Measurements from ENCODE around the gene DNAH1.

DNAH1 gene

DNA sequence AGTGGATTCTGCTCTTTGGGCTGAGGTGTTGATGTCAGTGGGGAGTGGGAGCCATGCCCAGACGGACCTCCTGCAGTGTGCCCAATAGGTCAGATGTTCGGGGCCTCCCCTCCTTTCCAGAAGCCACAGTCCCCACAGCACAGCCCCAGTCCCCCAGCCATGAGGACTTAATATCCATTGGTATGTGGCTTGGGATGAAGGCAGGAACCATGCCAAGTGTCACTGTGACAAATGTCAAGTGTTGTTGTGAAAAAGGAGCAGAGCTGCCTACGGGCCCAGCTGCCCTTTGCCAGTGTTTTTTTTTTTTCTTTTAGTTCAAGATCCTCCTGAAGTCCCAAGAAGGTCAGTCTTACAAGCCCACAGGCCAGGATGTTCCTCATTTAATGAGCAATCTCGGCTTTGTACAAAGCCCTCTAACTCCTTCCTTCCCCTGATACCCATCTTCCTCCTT lies 116.6 kb downstream of the DNAH1 start:
- no peak for DNase-seq

DNA sequence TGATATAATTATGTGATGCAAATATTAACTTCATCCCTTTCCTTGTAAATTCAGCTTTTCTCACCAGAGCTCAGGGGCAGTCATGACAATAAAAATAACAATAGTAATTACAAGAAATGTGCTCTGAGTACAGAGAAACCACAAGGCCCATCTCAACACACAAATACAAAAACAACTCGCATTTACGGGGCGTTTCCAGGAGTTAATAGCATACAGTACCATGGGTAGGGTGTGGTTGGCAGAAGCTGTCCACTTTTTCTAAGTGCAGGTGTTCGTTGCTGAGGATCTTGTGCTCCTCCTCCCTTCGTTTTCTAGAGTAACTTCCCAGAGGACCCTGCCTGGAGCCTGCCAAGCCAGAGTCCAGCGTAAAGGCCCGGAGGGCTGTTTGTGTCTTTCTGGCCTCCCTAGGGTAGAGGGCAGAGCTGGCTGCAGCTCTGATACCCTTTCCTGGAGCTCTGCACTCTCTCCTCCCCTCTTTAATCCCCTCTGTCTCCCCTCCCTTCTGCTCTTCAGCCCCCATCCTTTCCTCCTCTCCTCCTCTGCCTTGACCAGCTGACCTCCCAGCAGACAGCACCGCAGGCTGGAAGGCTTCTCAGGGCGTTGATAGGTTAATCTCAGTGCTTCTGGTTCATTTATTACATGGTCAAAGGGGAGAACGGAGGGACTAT lies 117.3 kb downstream of the DNAH1 start:
- no peak for DNase-seq

DNA sequence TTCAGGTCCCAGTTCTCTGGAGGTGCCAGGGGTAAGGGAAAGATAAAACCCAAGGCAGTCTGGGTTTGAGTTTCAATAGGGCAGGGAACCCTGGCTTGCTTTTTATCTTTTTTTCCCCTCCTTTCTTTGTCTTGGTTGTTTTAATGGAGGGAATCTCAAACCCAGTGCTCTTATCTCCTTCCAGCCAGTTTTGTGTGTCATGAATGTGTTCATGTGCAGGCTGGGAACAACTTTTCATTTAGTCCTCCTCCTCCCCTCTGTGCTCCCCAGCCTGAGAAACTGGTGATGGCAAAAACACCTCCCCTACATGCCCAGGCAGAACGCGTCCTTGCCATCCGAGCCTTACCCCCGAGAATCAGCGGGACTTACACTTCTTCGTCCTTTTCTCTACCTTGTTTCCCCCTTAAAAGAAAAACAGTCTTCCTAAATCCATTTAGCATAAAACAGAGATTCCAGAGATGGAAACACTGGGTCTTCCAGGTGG lies 117.9 kb downstream of the DNAH1 start:
- no peak for DNase-seq

DNA sequence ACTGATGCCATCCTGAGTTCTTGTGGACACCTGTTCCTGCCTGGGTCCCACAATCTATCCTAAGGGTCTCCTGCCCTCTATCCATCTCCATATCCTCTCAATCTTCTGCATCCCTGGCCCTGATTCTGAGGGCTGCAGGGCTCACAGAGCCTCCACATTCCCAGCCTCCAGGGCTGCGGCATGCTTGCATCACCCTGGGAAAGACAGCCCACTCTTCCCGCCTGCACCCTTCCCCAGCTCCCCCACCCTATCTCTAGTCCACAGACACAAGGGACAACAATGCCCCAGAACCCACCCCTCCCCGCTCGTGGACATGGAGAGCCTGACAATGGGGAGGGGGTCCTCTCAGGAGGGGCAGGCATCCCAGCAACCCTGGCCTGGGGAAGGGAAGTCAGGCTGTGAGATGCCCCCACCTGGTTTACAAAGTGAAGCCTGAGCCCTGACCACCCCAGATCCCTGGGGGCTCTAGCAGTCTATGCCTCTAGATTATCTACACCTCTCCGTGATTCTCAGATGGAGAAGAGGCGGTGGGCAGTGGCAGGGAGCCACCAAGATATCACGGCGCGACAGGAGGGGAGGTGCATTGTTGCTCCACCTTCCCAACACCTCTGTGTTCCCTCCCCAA lies 118.5 kb downstream of the DNAH1 start:
- no peak for DNase-seq

DNA sequence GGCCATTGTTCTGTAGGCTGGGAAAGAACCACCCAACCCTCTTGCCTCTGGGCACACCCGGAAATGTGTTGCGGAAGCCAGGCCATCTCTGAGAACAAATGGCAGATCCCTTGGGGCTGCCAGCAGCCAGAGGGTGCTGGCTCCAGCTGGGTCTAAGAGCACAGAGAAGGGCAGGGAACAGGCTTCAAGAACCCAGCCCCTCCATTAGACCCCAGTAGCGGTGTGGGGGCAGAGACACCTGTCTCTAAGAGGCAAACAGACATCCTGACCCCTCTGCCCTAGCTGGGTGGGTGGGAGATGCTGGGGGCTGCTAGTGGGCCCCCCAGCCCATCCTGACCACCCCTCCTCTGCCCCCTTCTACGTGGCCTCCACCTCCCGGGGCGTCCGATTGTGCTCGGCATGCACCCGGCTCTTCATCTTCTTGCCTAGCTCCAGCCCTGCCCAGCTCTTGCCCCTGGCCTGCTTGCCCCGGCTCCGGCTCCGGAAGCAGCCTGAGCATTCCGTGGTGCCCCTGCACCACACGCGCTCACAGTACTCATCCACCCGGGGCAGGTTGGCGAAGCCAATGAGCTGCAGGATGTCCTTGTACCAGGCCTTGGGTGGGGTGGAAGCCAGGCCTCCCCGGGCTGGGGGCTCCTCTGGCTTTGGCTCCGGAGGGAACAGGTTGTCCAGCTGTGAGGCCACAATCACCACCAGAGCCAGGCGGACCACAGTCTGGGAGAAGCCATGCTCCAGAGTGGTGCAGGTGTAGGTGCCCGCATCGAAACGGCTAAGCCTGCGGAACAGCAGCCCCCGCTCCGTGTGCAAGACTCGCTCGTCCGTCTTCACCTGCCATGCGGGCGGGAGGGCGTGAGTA lies 119.4 kb downstream of the DNAH1 start:
- no peak for DNase-seq

DNA sequence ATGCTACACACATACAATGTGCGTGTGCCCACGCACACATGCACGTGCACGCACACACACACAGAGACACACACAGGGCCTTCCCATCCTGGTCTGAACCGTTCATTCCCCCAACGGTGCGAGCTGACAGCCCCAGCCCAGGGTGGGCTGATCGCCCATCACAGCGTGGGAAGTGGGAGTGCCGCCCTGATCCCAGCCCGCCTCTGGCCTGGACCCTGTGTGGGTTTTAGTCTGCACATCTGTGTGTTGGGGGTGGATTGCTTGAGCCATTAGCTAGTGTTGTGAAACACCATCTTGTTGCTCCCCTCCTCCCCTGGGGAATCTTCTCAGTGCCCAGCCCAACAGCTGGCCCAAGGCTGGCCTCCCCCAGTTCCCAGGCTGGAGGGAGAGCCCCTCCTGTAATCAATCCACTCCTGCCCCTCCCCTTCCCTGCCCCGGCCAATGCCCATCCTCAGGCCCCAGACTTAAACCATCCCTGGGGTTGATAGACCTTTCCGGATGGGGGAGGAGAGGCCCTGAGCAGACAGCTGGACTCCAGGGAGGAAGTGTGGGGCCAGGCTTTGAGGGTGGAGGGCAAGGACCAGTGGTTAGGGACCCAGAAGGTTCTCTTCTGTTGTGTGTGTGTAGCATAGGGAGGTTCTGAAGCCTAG lies 120.5 kb downstream of the DNAH1 start:
- no peak for DNase-seq

DNA sequence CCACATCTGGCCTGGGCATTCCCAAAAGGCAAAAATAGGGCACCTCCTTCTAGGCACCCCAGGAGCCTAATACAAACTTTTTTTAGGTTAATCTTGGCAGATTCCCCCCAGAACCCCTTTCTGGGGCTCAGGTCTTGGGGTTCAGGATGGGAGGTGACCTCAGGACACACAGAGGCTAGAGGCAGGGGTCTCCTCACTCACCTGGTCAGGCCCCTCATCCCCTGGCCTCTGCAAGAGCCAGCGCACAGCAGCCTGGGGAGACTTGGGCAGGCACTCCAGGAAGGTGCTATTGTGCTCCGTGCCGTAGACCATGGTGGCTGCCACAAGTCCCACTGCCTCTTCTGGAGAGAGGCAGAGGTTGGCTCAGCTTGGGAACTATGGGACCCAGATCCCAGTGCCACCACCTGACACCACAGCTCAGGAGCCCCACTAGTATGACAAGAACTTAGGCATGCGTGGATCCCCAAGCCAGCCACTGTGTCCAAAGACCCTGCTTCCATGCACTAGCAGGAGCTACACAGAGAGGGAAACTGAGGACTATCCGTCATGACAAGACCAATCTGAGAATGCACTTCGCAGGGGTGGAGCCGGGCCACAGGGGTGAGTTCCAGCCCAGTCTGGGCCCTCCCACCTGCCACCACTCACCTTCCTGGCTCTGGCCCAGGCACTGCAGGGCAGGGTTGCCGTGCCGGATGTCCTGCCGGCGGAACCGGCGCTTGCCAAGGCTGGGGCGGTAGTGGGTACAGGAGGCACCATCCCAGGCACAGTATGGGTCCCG lies 121.4 kb downstream of the DNAH1 start:
- DNase-seq = no peak

DNA sequence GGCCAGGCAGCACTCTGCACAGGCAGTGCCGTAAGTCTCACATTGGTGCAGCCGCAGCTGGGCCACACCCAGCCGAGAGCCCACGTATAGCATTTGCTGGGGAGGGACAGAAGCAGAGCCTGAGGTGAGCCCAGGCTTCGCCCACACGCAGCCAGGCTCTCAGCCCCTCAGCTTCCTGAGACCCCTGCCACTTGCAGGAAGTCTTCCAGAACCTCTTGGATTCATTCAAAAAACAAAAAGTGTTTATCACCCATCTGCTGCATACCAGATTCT lies 121.9 kb downstream of the DNAH1 start:
- DNase-seq = no peak

DNA sequence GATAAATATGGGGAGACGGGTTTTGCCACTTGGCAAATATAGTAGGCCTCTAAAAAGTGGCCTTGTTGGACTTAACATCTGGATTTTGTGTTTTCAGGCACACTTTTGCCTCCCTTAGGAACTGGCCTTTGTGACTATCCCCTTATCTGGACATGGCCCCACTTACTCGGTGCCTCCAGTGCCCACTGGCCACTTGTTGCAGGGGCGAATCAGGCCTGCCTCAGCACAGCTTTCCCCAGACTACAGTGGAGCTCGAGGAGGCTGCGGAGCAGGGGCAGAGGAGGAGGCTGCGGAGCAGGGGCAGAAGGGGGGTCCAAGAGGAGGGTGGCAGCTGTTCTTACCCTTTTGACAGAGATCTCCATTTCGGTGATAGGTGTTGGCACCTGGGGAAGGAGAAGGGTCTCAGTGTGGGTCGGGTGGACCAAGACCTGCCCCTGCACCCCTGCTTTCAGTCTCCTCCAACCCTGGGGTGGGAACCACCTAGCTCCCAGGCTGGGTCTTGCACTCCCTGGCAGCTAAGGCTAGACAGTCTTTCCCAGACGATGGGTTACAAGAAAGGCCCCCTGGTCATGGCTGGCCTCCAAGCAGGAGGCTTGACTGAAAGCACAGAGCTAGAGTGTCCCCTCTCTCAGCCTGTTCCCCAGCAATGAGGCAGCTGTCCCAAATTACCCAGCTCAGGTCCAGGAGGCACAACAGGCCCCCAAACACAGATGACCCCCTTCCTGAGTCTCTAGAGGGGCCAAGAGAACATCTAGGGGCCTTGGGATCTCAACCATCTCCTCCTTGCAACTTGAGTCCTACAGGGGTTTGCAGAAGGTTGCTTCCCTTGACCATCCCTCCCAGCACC lies 122.7 kb downstream of the DNAH1 start:
- no peak for DNase-seq

DNA sequence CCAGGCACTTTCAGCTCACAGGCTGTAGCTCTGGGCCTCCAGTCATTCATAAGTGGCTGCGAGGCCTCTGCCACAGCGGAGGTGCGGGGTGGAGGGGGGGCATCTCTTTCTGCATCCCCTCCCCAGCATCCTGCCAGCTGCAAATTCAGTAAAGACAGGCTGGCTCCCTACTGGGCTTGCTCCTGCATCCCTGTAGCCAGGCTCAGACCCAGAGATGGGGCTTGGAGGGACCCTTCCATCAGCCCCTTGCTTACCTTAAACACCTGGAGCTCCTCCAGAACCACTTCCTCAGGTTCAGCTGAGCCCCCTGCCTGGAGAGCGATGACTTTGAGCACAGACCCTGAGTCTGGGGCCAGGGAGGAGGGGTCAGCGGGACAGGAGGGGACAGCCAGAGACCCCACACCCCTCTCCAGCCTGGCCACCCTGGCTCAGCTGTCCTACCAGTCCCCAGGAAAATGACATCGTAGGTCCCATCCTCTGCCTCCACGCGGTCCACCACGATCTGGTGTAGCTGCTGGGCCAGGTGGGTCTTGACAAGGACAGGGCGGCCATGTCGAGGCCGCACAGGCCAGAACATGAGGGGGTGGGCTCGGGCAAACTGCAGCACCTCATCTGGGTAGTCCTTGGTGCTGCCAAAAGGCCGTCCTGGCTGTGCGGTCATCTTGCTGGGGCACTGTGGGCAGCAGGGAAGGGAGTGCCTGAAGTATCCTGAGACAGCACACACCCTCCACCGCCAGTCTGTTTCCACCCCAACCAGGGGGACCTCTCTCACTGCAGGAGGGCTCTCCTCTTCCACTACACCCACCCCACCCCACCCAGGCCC lies 123.5 kb downstream of the DNAH1 start:
- no peak for DNase-seq

DNA sequence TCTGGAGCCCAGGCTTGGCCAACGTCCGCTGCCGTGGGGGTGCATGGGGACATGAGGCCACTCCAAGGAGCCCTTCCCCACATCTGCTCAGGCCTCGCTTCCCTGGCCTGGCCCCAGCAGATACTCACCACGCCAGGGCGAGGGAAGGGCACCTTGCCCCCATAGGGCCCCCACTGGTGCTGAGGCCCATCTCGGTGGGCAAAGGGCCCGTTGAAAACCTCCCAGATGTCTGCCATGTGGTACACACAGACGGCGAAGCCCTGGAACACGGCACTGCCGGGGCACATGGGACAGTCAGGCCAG lies 124.1 kb downstream of the DNAH1 start:
- no peak for DNase-seq

DNA sequence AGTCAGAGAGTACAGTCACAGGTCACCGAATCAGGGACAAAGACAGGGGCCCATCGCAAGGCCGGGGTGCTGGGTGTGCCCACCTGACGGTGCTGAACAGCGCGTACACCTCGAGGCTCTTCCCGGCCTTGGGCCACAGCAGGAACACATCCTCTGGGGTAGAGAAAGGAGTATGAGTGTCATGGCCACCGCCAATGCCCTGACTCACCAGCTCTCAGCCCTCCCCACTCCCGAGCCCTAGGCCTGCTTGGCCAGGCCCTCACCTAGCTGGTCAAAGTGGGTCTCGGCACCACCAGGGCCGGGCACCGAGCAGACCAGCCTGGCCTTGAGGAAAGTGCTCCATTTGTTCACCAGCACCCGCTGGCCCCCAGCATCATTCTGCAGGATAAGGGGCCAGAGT lies 124.6 kb downstream of the DNAH1 start:
- DNase-seq = no peak

DNA sequence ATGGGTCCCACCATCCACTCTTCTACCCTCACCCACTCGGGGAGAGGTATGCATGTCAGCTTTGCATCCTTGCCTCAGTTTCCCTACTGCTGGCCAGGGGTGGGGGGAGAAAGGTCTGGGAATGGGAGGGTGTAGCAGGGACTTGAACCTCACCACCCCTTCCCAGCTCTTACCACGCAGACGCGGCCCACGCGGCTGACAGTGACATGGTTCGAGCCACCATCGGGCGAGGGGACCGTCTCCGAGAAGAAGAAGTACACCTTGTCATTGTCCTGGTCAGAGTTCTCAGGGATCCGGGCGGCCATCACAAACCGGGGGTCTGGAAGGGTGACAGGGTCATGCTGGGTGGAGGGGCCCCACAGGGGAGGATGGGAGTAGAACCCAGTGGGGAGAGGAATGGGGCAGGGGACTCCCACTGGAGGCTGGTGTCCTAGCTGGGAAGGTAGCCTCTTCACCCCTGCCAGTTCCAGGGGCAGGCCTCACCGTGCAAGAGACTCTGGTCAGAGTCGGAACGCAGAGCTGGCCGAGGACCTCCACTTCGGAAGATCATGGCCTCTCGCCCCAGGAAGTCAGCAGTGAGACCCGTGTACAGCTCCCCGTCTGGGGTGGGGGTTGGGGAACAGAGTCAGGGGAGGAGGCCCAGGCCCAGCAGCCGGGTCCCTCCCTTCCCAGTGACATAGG lies 125.1 kb downstream of the DNAH1 start:
- DNase-seq = no peak

DNA sequence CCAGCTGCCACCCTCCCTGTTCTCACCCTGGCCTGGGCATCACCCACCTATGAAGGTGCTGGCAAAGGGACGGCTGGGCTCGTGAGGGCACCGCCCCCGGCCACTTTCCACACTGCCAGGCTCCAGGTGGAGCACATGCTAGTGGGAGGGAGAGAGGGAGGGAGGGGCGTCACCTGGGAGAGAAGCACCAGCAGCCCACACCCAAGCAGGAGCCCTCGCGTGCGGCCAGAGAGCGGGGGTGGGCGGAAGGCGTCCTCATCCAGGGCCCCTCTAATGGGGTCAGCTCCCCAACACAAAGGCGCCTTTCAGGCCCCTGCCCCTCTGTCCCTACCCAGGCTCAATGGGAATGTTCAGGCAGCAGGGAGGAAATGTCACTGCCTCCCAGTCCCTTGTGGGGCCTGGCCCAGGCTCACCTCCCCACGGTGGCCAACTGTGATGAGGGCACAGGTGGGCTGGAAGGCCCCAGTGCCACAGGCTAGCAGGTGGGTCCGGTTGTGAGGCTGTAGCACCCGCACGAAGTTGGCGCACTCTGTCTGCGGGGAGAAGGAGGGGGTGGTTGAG lies 125.7 kb downstream of the DNAH1 start:
- no peak for DNase-seq

DNA sequence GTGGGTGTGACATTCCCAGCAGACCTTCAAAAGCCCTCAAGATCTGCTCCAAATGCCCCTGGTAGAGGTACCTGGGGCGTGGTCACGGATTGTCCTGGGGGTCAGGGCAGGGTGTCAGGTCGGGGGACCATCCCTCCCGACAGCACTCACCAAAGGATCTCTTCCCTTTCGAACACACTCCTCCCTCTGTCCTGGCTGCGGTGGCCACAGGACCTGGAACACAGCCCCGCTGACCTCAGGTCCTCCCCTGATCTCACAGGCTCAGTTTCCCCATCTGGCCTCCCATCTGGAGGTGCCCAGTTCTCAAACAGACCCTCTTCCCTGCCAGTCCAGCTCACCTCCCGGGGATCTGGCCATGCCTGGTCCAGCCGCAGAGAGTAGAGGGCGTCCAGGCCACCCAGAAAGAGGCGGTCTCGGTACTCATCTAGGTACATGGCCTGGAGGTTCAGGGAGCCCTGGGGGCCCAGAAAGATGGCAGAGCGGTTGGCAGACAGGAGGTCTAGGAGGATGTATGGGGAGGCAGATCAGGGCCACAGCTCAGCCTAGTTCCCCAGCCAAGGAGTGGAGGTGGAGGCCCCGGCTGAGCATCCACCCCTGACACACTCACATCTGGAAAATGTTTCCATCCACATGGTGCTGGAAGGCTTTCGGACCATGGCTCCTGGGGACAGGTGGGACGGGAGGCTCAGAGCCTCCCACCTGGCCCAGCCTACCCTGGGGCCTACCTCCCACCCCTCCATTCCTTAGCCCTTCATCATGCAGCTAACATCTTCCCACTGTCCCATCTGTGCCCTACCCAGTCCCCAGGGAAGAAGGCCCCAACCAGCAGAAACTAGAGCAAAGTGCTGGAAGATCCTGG lies 126.5 kb downstream of the DNAH1 start:
- DNase-seq = no peak

DNA sequence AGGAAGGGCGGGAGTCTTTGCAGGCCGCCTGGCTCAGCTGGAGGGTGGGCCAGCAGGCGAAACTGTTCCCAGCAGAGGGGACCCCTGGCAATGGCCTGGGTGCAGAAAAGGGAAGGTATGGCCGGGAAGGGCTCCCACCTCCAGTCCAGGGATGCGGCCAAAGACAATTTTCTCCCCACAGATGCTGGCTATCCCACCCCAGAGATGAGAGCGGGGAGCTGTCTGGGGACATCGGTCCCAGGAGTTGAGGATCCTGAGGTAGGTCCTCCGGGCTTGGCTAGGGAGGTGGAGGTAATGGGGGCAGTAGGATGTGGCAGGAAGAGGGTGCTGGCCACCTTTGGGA lies 127.1 kb downstream of the DNAH1 start:
- DNase-seq = no peak

DNA sequence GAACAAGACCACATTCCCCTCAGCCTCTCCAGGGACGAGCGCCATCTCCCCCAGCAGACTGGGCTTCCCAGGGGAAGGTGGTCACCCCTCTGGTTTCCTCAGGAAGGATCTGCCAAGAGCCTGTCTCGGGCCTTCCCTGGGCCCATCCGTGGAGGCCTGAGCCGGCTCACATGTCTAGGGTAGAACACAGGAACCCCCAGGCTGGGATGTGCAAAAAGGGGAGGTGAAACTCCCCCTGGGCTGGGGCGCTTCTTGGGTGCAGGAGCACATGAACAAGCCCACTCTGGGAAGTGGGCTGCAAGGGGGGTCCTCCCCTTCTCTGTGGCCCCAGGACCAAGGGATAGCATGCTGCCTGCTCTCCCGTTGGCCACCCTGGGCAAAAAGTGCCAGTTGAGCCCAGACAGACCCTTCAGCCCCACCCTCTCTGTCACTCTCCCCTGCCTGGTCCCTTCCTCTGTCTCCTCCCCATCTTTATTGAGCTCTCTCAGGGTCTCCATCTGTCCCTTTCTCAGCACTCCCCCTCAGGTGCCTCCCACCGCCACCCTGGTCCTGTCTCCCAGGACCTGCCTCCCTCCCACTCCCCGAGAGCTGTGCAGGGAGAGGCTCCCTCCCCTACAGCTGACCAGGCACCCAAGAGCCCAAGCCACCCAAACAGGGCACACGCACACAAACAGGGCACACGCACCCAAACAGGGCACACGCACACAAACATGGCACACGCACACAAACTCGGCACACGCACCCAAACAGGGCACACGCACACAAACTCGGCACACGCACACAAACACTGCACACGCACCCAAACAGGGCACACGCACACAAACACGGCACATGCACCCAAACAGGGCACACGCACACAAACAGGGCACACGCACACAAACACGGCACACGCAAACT lies 127.9 kb downstream of the DNAH1 start:
- no peak for DNase-seq
